SU-DHL-6 (cell line): ENCODE results near the gene FRAS1.

Source experiments
- CTCF ChIP-seq: fragments of 200-600 bp; sonication (generic); IDR thresholded peaks from one replicate; pipeline ENCODE4 v1.5.1; 2017; ENCODE audit warnings: antibody characterized with exemption, mild to moderate bottlenecking, low read length, moderate library complexity; ENCODE audit not compliant: insufficient read depth, poor library complexity, severe bottlenecking
- EZH2phosphoT487 ChIP-seq: fragments of 200-600 bp; sonication (generic), shearing (Covaris generic); conservative IDR thresholded peaks from 2 replicates; pipeline ENCODE4 v1.6.1; 2018; ENCODE audit warnings: mild to moderate bottlenecking, antibody characterized with exemption, low read length, moderate library complexity, mixed read lengths

GRCh38 chr4:78092850-78093249, 35.7 kb downstream of the FRAS1 start:
- TF ChIP-seq CTCF (no peak), EZH2phosphoT487 (no peak)
